Neural cell (in vitro differentiated cells): ENCODE measurements around the gene TSPAN18.
A peak's percentile ranks its signal among the peaks of the same experiment; 100 is the strongest.

ENCODE experiments used
- CTCF ChIP-seq: fragments of 450-650 bp; IDR thresholded peaks from 2 replicates; pipeline ENCODE4 v1.5.1; 2014; ENCODE audit warnings: antibody characterized with exemption, mild to moderate bottlenecking, moderate library complexity; ENCODE audit not compliant: poor library complexity, severe bottlenecking
- EP300 ChIP-seq: fragments of 450-650 bp; conservative IDR thresholded peaks from 2 replicates; pipeline ENCODE4 v1.6.1; 2014; ENCODE audit warnings: antibody characterized with exemption, mild to moderate bottlenecking, moderate library complexity; ENCODE audit not compliant: poor library complexity, severe bottlenecking
- EZH2 ChIP-seq: fragments of 200-600, 300-800 bp; shearing (Covaris generic), sonication (generic); IDR thresholded peaks from 2 replicates; pipeline ENCODE4 v1.6.1; 2014; ENCODE audit warnings: antibody characterized with exemption, low read length, borderline replicate concordance, mild to moderate bottlenecking; ENCODE audit not compliant: insufficient read depth, poor library complexity, severe bottlenecking
- POLR2AphosphoS5 ChIP-seq: IDR thresholded peaks from 2 replicates; pipeline ENCODE4 v1.6.1; 2012
- RAD21 ChIP-seq: fragments of 450-650 bp; conservative IDR thresholded peaks from 2 replicates; pipeline ENCODE4 v1.6.1; 2014; ENCODE audit warnings: antibody characterized with exemption, mild to moderate bottlenecking, moderate library complexity
- REST ChIP-seq: IDR thresholded peaks from 2 replicates; pipeline ENCODE4 v1.6.1; 2012; ENCODE audit warnings: borderline replicate concordance
- SMC3 ChIP-seq: fragments of 450-650 bp; conservative IDR thresholded peaks from 2 replicates; pipeline ENCODE4 v1.6.1; 2014; ENCODE audit warnings: antibody characterized with exemption, mild to moderate bottlenecking, moderate library complexity; ENCODE audit not compliant: poor library complexity

- no peak for TF ChIP-seq CTCF
- TF ChIP-seq REST, result peak; percentile 33
- no peak for TF ChIP-seq EP300
- no peak for TF ChIP-seq SMC3
- TF ChIP-seq EZH2, result no peak
- no peak for TF ChIP-seq POLR2AphosphoS5
- no peak for TF ChIP-seq RAD21
Measured at GRCh38 chr11:44877571-44878497, 151.1 kb downstream of the TSPAN18 start.
